H9 (cell line): ENCODE measurements around the gene TDRD1. TPM values are rescaled to one million over a fixed set of nuclear protein-coding genes. Genes with fewer than 3 reads are reported as not detected.

Experiments used
- DNase-seq: peaks from one replicate; pipeline ENCODE4 v3.0.0-alpha.2; 2017
- H2AFZ ChIP-seq: one replicate; pipeline ENCODE4 v1.6.1; 2013; ENCODE audit warnings: mild to moderate bottlenecking, low read length, control low read depth, moderate library complexity
- H2AK5ac ChIP-seq: 2 replicates; pipeline ENCODE4 v1.6.1; 2013; ENCODE audit warnings: low read length, control low read depth, mixed read lengths; ENCODE audit not compliant: insufficient read length
- H2BK120ac ChIP-seq: one replicate; pipeline ENCODE4 v1.6.1; 2013; ENCODE audit warnings: low read depth, mild to moderate bottlenecking, low read length, control low read depth, inconsistent platforms; ENCODE audit not compliant: poor library complexity, severe bottlenecking
- H2BK12ac ChIP-seq: 2 replicates; pipeline ENCODE4 v1.6.1; 2013; ENCODE audit warnings: low read length, control low read depth, mixed read lengths, low read depth; ENCODE audit not compliant: insufficient read length
- H2BK15ac ChIP-seq: 2 replicates; pipeline ENCODE4 v1.6.1; 2013; ENCODE audit warnings: low read depth, low read length, control low read depth
- H2BK20ac ChIP-seq: one replicate; pipeline ENCODE4 v1.6.1; 2013; ENCODE audit warnings: low read depth, mild to moderate bottlenecking, low read length, control low read depth, inconsistent platforms; ENCODE audit not compliant: poor library complexity, severe bottlenecking
- H2BK5ac ChIP-seq: 2 replicates; pipeline ENCODE4 v1.6.1; 2013; ENCODE audit warnings: low read length, control low read depth, mixed read lengths; ENCODE audit not compliant: insufficient read length
- H3K14ac ChIP-seq: 2 replicates; pipeline ENCODE4 v1.6.1; 2013; ENCODE audit warnings: low read length, control low read depth; ENCODE audit not compliant: insufficient read depth
- H3K18ac ChIP-seq: 2 replicates; pipeline ENCODE4 v1.6.1; 2013; ENCODE audit warnings: low read depth, mild to moderate bottlenecking, mixed read lengths, low read length, control low read depth; ENCODE audit not compliant: insufficient read length
- H3K23ac ChIP-seq: 2 replicates; pipeline ENCODE4 v1.6.1; 2013; ENCODE audit warnings: low read length, control low read depth, mixed read lengths, low read depth; ENCODE audit not compliant: insufficient read length
- H3K23me2 ChIP-seq: 2 replicates; pipeline ENCODE4 v1.6.1; 2013; ENCODE audit warnings: low read depth, mild to moderate bottlenecking, mixed read lengths, low read length, control low read depth; ENCODE audit not compliant: insufficient read length, poor library complexity, severe bottlenecking
- H3K27ac ChIP-seq: 2 replicates; pipeline ENCODE4 v1.5.1; 2013; ENCODE audit warnings: low read length, control low read depth, mixed read lengths, low read depth; ENCODE audit not compliant: insufficient read length
- H3K27me3 ChIP-seq: 2 replicates; pipeline ENCODE4 v1.6.1; 2013; ENCODE audit warnings: low read length, control low read depth, inconsistent platforms; ENCODE audit not compliant: insufficient read depth
- H3K4ac ChIP-seq: 2 replicates; pipeline ENCODE4 v1.6.1; 2013; ENCODE audit warnings: low read depth, mild to moderate bottlenecking, control low read depth, inconsistent platforms, low read length, moderate library complexity
- H3K4me1 ChIP-seq: 2 replicates; pipeline ENCODE4 v1.6.1; 2013; ENCODE audit warnings: low read length, control low read depth, inconsistent platforms; ENCODE audit not compliant: insufficient read depth
- H3K4me2 ChIP-seq: 2 replicates; pipeline ENCODE4 v1.6.1; 2013; ENCODE audit warnings: low read length, control low read depth, mixed read lengths; ENCODE audit not compliant: insufficient read length, insufficient read depth
- H3K56ac ChIP-seq: 2 replicates; pipeline ENCODE4 v1.6.1; 2013; ENCODE audit warnings: low read depth, mild to moderate bottlenecking, mixed read lengths, low read length, control low read depth; ENCODE audit not compliant: insufficient read length
- H3K79me1 ChIP-seq: 2 replicates; pipeline ENCODE4 v1.6.1; 2013; ENCODE audit warnings: low read depth, mild to moderate bottlenecking, moderate library complexity, low read length, control low read depth, inconsistent platforms; ENCODE audit not compliant: insufficient read depth, poor library complexity, severe bottlenecking
- H3K79me2 ChIP-seq: 2 replicates; pipeline ENCODE4 v1.6.1; 2013; ENCODE audit warnings: low read length, control low read depth, inconsistent platforms; ENCODE audit not compliant: insufficient read depth
- H3K9ac ChIP-seq: 2 replicates; pipeline ENCODE4 v1.6.1; 2013; ENCODE audit warnings: low read length, control low read depth, mixed read lengths; ENCODE audit not compliant: insufficient read length; ENCODE audit errors: extremely low read depth
- H3K9me3 ChIP-seq: one replicate; pipeline ENCODE4 v1.6.1; 2013; ENCODE audit warnings: low read depth, low read length, inconsistent platforms; ENCODE audit not compliant: control insufficient read depth
- H3T11ph ChIP-seq: one replicate; pipeline ENCODE4 v1.6.1; 2013; ENCODE audit warnings: mild to moderate bottlenecking, low read length, control low read depth, inconsistent platforms
- H4K20me1 ChIP-seq: one replicate; pipeline ENCODE4 v1.6.1; 2013; ENCODE audit not compliant: control insufficient read depth, insufficient read length, insufficient read depth
- H4K5ac ChIP-seq: 2 replicates; pipeline ENCODE4 v1.6.1; 2013; ENCODE audit warnings: low read depth, mild to moderate bottlenecking, mixed read lengths, low read length, control low read depth; ENCODE audit not compliant: insufficient read length
- H4K8ac ChIP-seq: replicated peaks from 2 replicates; pipeline ENCODE4 v1.6.1; 2013; ENCODE audit warnings: low read length, control low read depth, mixed read lengths, low read depth; ENCODE audit not compliant: insufficient read length
- H4K91ac ChIP-seq: 2 replicates; pipeline ENCODE4 v1.6.1; 2013; ENCODE audit warnings: low read depth, mild to moderate bottlenecking, moderate library complexity, mixed read lengths, low read length, control low read depth; ENCODE audit not compliant: insufficient read length
- H3K27ac Mint-ChIP-seq, 3 experiments: 2 replicates in 2 of 3; 3 replicates in 1 of 3; pipeline ENCODE4 v1.8.0; 2020 to 2021; ENCODE audit warnings: mixed read lengths in 3 of 3, mild to moderate bottlenecking in 1 of 3, moderate library complexity in 1 of 3
- H3K27me3 Mint-ChIP-seq: 2 replicates; pipeline ENCODE4 v1.8.0; 2021; ENCODE audit warnings: low read depth, mild to moderate bottlenecking, moderate library complexity, mixed read lengths
- H3K36me3 Mint-ChIP-seq, 3 experiments: 2 replicates in 2 of 3; 3 replicates in 1 of 3; pipeline ENCODE4 v1.8.0; 2020 to 2021; ENCODE audit warnings: low read depth in 3 of 3, mixed read lengths in 3 of 3; ENCODE audit not compliant: insufficient read depth in 1 of 3
- H3K4me1 Mint-ChIP-seq, 2 experiments: 2 replicates each; pipeline ENCODE4 v1.8.0; 2020; ENCODE audit warnings: mixed read lengths in 2 of 2
- H3K4me3 Mint-ChIP-seq, 2 experiments: 2 replicates in 1 of 2; 3 replicates in 1 of 2; pipeline ENCODE4 v1.8.0; 2020 to 2021; ENCODE audit warnings: mild to moderate bottlenecking in 2 of 2, mixed read lengths in 2 of 2, moderate library complexity in 1 of 2
- H3K9me3 Mint-ChIP-seq, 2 experiments: 2 replicates in 1 of 2; 3 replicates in 1 of 2; pipeline ENCODE4 v1.8.0; 2020; ENCODE audit warnings: mild to moderate bottlenecking in 2 of 2, mixed read lengths in 2 of 2, moderate library complexity in 1 of 2
- WGBS: extraction: QIAGEN DNeasy Blood & Tissue Kit; methylation state at CpG from one replicate; pipeline ENCODE4 v1.1.7; 2013; ENCODE audit warnings: missing lambda C conversion rate, low lambda C conversion rate, mixed read lengths; ENCODE audit not compliant: insufficient read length; ENCODE audit errors: extremely low coverage; 5-methylcytosine and 5-hydroxymethylcytosine counted together
- total RNA-seq: library from RNA; stranded (reverse); gene quantifications from 2 replicates; pipeline ENCODE4 v1.2.1, GENCODE V29; 2021
- TF ChIP-seq, protein P1 (sequence below): fragments of 200-600 bp; sonication (generic); conservative IDR thresholded peaks from 3 replicates; pipeline ENCODE4 v1.8.0; 2021; ENCODE audit warnings: antibody characterized with exemption, mild to moderate bottlenecking

The TDRD1 gene
- total RNA-seq, 1 experiment from 2014 or later, result 0.15 TPM

DNA sequence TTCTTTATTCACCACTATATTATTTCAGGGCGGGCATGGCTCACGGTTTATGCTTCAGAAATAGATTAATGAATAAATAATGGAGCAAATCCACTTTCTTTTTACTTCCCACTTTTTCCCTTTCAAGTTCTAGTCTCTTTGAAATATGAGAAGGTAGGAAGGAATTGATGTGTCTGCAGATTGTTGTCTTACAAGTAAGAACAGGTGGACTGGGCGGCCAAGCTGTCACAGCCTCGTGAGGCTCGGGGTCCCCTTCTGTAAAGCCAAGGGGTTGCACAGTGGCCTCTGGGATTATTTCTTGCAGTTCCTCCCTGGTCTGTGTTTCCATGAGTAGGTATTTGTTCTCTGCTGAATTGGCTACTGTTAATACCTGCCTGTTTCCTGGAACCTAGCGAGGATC lies 71.1 kb downstream of the TDRD1 start:
- no peak overlapping the region for H4K8ac ChIP-seq
- no peak overlapping the region for H2BK120ac ChIP-seq
- TF ChIP-seq, protein P1, sequence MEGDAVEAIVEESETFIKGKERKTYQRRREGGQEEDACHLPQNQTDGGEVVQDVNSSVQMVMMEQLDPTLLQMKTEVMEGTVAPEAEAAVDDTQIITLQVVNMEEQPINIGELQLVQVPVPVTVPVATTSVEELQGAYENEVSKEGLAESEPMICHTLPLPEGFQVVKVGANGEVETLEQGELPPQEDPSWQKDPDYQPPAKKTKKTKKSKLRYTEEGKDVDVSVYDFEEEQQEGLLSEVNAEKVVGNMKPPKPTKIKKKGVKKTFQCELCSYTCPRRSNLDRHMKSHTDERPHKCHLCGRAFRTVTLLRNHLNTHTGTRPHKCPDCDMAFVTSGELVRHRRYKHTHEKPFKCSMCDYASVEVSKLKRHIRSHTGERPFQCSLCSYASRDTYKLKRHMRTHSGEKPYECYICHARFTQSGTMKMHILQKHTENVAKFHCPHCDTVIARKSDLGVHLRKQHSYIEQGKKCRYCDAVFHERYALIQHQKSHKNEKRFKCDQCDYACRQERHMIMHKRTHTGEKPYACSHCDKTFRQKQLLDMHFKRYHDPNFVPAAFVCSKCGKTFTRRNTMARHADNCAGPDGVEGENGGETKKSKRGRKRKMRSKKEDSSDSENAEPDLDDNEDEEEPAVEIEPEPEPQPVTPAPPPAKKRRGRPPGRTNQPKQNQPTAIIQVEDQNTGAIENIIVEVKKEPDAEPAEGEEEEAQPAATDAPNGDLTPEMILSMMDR, result no peak
- H2AFZ ChIP-seq, result no peak overlapping the region
- H2BK5ac ChIP-seq, result no peak overlapping the region
- H3K23me2 ChIP-seq, result no peaks in the 10 kb centered on the region
- no peak overlapping the region for H3K14ac ChIP-seq
- H3K9ac ChIP-seq, result no peak overlapping the region
- H3K18ac ChIP-seq, result no peak overlapping the region
- H3K23ac ChIP-seq, result no peak overlapping the region
- no peak overlapping the region for H3K4ac ChIP-seq
- H3K27me3 ChIP-seq, result no peaks in the 10 kb centered on the region
- H3K27ac ChIP-seq, result no peak overlapping the region
- Mint-ChIP-seq H3K36me3 (peaks cover 9 to 17% (median 14%) of the 10 kb centered on the region in 3 experiments), H3K9me3 (peaks cover 11 to 13% of the 10 kb centered on the region in 2 experiments), H3K4me1 (peaks cover 0 to 6% of the 10 kb centered on the region in 2 experiments; a peak in 3 of 4 replicates), H3K27ac (no peak overlapping the region; a peak in 1 of 7 replicates), H3K4me3 (no peak overlapping the region), H3K27me3 (no peaks in the 10 kb centered on the region; the same call in 1 of the 2 replicates)
- no peak overlapping the region for H3K56ac ChIP-seq
- no peak overlapping the region for H2BK15ac ChIP-seq
- no peaks in the 10 kb centered on the region for H3K79me2 ChIP-seq
- no peak overlapping the region for H3T11ph ChIP-seq
- H4K5ac ChIP-seq, result no peak overlapping the region
- H3K4me2 ChIP-seq, result no peak overlapping the region
- no peak overlapping the region for H4K91ac ChIP-seq
- WGBS, result no CpG with 5 or more reads among the region's 6 CpGs
- H3K4me1 ChIP-seq, result no peaks in the 10 kb centered on the region
- H3K79me1 ChIP-seq, result no peaks in the 10 kb centered on the region
- H2BK20ac ChIP-seq, result no peak overlapping the region
- H3K9me3 ChIP-seq, result no peaks in the 10 kb centered on the region
- H4K20me1 ChIP-seq, result no peaks in the 10 kb centered on the region
- no peak for DNase-seq
- no peak overlapping the region for H2BK12ac ChIP-seq
- H2AK5ac ChIP-seq, result no peak overlapping the region
